GM19328 (cell line): ENCODE data around the gene TBCD.

Experiments
- ATAC-seq: cut with Tn5 transposase; IDR thresholded peaks from one replicate; pipeline ENCODE4 v1.9.1; 2021; ENCODE audit warnings: mild to moderate bottlenecking, moderate library complexity; ENCODE audit not compliant: unreplicated experiment

Gene TBCD

GRCh38 chr17:82897514-82898249, 145.8 kb downstream of the TBCD start:
- ATAC-seq: no peak

- ATAC-seq: no peak
Observed at GRCh38 chr17:82898976-82899514, 147.2 kb downstream of the TBCD start.

DNA sequence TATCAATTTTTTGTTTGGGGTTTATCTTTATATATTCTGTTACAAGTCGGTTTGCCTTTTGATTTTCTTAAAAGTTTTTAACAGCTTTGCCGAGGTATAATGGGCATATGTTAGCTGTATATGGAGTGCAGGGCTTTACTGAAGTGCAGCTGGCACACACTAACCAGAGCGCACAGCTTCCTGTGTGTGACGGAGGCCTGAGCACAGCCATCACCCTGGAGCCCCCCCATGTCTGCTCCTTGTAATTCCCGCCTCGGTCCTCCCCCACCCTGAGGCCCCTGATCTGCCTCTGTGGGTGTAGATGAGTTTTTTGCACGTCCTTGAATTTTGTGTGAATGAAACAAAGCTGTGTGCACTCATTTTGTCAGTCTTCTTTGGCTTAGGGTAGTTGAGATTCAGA, 148.1 kb downstream of the TBCD start:
- no peak for ATAC-seq

DNA sequence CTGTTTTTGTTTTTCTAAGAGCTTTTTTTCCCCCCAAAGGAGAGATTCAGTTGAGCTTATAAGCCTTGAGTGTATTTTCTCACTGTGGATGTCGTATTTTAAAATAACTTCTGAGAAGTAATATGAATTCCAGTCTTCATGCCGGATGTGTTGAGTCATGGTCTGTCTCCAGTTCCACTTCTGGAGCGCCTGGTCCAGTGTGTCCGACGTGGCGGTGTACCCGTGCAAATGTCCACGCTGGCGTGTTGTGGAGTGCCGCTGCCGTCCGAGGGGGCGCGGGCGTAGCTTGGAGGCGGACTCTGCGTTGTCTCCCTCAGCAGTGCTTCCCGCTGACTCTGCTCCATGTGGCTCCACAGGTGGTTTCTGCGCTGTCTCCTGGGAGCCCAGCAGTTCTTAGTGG, 148.9 kb downstream of the TBCD start:
- ATAC-seq: no peak

DNA sequence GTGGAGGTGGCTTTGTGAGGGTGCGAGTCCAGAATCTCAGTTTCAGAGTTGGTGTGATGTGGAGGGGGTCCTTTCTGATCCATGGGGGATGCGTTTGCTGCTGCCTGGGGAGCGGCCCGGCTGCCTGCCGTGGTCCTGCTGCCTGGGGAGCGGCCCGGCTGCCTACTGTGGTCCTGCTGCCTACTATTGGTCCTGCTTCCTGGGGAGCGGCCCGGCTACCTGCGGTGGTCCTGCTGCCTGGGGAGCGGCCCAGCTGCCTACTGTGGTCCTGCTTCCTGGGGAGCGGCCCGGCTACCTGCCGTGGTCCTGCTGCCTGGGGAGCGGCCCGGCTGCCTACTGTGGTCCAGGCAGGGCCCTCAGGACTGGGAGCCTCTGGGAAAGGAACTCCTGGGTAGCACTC, 149.5 kb downstream of the TBCD start:
- ATAC-seq: no peak

DNA sequence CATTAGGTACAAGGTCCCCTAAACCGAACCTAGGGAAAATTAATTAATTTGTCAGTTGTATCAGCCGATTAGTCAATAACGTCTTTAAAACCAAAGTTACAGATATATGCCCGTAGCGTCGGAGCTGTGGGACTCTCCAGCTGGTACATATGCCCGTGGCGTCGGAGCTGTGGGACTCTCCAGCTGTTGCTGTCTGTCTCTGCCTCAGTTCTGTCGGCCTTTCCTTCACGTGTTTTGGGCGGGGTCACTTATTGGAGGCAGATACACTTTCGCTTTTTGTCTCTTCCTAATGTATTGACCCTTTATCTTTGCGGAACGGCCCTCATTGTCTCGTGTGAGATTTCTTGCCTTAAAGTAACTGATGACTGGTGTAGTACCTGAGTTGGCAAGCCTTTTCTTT, 150.0 kb downstream of the TBCD start:
- ATAC-seq: no peak

DNA sequence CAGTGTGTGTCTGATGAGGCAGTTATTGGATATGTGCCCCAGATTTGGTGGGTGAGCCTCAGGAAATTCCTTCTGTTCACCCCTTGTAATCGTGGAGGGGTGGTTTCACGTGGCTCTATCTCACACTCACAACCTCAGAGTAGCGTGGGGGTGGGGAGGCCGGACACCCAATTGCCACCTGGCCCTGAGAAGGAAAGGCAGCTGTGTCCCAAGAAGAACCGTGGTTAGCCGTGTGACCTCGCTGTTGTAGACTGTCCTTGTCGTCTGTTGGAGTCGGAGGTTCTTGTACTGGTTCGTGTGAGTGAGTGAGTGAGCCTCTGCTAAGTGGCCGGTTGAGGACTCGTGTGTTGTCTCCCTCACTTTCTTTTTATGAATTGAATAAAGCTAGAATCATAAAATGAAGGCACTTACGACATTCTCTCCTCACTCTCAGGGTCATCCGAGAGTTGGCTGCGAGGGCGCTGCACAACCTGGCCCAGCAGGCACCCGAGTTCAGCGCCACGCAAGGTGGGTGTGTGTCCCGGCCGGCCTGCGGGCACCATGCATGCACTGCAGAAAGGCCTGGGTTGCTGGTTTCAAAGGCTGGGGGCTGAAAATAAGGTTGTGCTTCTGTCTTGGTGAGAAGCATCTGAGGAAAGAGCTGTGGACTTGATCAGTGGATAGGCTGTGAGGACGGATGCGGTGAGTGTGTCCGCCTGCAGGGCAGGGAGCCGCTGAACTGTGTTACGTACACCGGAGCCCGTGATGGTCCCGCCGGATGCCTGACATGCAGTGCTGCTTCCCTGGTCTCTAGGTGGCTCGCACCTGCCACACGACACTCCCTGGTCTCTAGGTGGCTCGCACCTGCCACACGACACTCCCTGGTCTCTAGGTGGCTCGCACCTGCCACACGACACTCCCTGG, 151.4 kb downstream of the TBCD start:
- no peak for ATAC-seq

DNA sequence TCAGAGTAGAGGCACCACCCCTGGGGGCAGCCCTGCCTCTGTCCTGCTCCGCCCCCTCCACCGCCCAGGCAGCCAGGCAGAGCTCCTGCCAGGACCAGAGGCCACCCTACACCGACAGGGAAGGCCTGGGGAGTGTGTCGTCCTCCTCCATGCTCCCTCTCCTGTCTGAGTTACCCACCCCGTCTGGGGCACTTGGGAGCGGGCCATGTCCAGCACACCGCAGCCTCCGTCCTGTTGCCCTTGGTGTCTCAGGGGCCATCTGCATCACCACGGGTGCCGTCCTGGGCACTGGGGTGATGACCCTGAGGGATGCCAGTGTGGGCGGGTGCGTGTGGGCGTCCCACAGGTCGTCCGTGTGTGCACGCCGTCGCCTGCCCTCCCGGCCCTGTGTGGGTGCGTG, 153.3 kb downstream of the TBCD start:
- no peak for ATAC-seq

GRCh38 chr17:82907797-82908542, 156.1 kb downstream of the TBCD start:
- ATAC-seq: no peak

DNA sequence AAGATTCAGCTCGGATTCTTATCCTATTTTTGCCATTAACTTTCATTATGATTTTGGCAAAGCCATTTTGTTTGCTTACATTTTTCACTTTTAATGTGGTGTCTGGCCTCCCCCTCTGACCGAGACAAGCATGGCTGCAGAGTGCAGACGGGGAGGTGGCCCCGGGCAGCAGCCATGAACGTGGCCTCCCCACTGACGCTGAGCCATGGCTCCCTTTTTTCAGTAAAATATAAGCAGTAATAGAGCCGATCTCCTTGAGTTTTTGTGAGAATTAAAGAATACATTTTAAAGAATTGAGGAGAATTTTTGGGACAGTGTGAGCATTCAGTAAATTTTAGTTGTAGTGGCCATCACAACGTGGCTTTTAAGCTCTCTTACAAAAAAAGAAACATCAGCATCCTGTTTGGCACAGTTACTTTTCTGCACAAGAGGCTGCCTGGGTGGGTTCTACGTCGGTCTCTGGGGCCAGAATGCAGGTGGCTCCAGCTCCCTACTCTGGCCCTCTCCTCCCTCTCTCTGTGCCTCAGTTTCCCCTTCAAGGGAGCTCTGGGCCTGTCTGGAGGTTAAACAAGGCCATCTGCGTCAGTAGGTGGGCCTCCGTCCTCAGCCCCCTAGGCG, 156.8 kb downstream of the TBCD start:
- no peak for ATAC-seq

GRCh38 chr17:82909322-82909904, 157.5 kb downstream of the TBCD start:
- ATAC-seq: no peak

- ATAC-seq: no peak
Observed at GRCh38 chr17:82910041-82910481, 158.2 kb downstream of the TBCD start.

DNA sequence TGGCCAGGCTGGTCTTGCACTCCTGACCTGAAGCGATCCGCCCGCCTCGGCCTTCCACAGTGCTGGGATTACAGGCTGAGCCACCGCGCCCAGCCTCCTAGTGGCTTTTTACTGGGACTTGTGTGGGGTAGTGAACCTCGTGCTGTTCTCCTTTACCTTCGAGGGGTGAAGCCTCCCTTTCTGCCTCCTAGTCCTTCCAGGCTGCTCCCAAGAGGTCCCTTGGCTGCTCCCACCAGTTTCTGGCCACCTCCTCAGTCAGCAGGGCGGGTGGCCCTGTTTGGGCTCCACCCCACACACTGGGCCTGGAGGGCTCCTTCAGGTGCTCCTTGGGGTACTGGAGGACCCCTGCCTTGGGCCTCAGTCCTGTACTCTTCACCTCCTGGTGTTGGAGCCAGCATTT, 158.9 kb downstream of the TBCD start:
- ATAC-seq: no peak

DNA sequence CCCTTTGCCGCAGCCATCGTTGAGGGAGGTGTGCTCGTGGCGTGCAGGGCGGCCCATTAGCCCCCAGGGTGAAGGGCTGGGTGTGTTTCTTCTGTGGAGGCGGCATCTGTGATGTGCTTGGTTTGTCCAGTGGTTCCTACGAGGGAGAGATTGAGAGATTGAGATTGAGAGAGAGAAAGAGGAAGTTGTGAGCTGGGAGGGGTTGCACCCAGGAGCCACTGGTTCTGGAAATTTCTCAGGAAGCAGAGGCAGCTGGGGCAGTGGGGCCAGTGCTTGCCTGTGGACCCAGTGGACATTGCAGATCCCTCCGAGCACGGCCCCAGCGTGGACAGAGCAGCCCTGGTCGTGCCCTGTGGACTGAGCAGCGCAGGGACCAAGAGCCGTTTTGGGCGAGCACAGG, 160.0 kb downstream of the TBCD start:
- ATAC-seq: no peak

GRCh38 chr17:82912484-82913089, 160.7 kb downstream of the TBCD start:
- no peak for ATAC-seq

DNA sequence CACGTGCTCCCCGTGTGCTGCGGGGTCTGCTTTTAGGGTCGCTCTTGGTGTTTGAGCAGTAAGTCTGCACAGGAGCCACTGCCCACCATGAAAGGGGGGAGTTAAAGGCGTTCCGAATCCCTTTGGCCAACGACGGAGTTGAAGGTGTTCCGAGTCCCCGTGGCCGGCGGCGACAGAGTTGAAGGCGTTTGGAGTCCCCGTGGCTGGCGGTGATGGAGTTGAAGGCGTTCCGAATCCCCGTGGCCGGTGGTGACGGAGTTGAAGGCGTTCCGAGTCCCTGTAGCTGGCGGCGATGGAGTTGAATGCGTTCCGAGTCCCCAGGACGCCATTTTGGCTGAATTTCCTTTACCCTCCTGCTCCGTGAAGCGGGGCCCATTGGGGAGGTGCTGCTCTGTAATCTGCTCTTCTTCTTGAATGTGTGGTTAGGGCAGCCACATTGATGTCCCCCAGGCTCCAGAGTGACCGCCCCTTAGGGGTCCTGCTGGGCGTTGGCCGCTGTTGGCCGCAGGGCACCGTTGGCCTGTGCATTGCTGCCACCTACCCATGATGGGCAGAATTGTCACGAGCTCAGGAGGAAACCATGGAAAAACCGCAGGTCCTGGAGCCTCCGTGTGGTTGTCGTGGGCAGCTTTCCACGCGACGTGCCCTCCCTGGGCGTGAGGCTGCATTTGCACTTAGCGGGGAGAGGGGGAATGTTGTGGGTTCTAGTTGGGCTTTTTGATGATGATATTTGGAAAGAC, 161.6 kb downstream of the TBCD start:
- no peak for ATAC-seq

GRCh38 chr17:82914375-82914774, 162.5 kb downstream of the TBCD start:
- no peak for ATAC-seq

GRCh38 chr17:82915010-82915756, 163.3 kb downstream of the TBCD start:
- ATAC-seq: no peak

GRCh38 chr17:82915757-82916027, 163.8 kb downstream of the TBCD start:
- no peak for ATAC-seq
